Measurements from ENCODE around the gene IRX4. TPM values are rescaled to one million over a fixed set of nuclear protein-coding genes. Genes with fewer than 3 reads are reported as not detected.

IRX4 gene
- total and polyA plus RNA-seq, 2 of the 4 experiments (the other 2 are of a cell fraction): not detected

- Histone ChIP-seq H2BK120ac (ENCODE audit: low read depth, low read length) (no peak overlapping the region), H2AK9ac (replicated peaks; ENCODE audit: low read depth, low read length, poor library complexity) (no peak overlapping the region), H4K5ac (ENCODE audit: low read depth, low read length) (no peak overlapping the region), H3K4me3 (ENCODE audit: insufficient read depth, low read depth, low read length) (no peak overlapping the region), H3K18ac (ENCODE audit: low read depth, low read length) (no peak overlapping the region), H4K8ac (ENCODE audit: low read depth in 2 of 2, low read length in 2 of 2) (no peak overlapping the region), H2AK5ac (ENCODE audit: low read depth, low read length) (no peak overlapping the region), H3K14ac (replicated peaks; ENCODE audit: low read depth, low read length) (no peak overlapping the region), H3K56ac (ENCODE audit: extremely low read depth, insufficient read depth, low read length) (no peak overlapping the region), H2BK20ac (ENCODE audit: low read depth, low read length) (no peak overlapping the region), H3K9me3 (ENCODE audit: control insufficient read depth, insufficient read depth, low read length) (no peaks in the 10 kb centered on the region), H4K91ac (ENCODE audit: insufficient read depth, low read depth, low read length) (no peak overlapping the region), H4K20me1 (ENCODE audit: insufficient read depth, low read length) (no peaks in the 10 kb centered on the region; the same call in 1 of the 2 replicates), H3K27me3 (ENCODE audit: control insufficient read depth, insufficient read depth, low read length) (peaks cover 40% of the 10 kb centered on the region), H3K36me3 (ENCODE audit: control insufficient read depth, insufficient read depth, low read length) (no peaks in the 10 kb centered on the region), H3K9me1 (ENCODE audit: insufficient read depth, low read length) (no peaks in the 10 kb centered on the region), H3K23ac (ENCODE audit: low read depth, low read length) (no peak overlapping the region), H3K27ac (ENCODE audit: insufficient read depth, low read length) (no peak overlapping the region), H3K4ac (ENCODE audit: low read depth, low read length) (no peak overlapping the region), H2BK5ac (ENCODE audit: low read depth, low read length, poor library complexity, severe bottlenecking) (no peak overlapping the region), H3K9ac (ENCODE audit: low read depth, low read length) (no peak overlapping the region), H3K79me1 (ENCODE audit: low read depth in 1 of 2, low read length in 2 of 2) (no peaks in the 10 kb centered on the region), H2AFZ (replicated peaks; ENCODE audit: low read length, poor library complexity) (no peak overlapping the region), H3K4me1 (ENCODE audit: control insufficient read depth, insufficient read depth, low read length) (no peaks in the 10 kb centered on the region), H3K4me2 (ENCODE audit: low read depth, low read length) (no peak overlapping the region), H2BK15ac (ENCODE audit: low read depth, low read length) (no peak overlapping the region)
- intact Hi-C loops (cut with micrococcal nuclease) (no loop called here), dilution Hi-C loops (cut with HindIII; ENCODE audit: low sequenced_read_pairs, unreplicated experiment) (no loop called here), in situ Hi-C loops (cut with MboI; ENCODE audit: low sequenced_read_pairs) (no loop called here)
- ATAC-seq (ENCODE audit: low read depth) (no peak), DNase-seq (no peak)
- ChIA-PET CTCF (interaction anchor here (0.7 kb wide), 1 partner anchor 431 kb away, joined by 3 read pairs; no protein-coding TSS in a partner anchor), POLR2A (ENCODE audit: unreplicated experiment) (no interaction called here)
- no peak for TF ChIP-seq SMC3 (IDR thresholded peaks at IDR 0.05; ENCODE audit: low read depth, low read length)
- TF ChIP-seq CEBPB (IDR thresholded peaks at IDR 0.05; ENCODE audit: low read depth, low read length): no peak
- no peak for TF ChIP-seq RCOR1 (IDR thresholded peaks at IDR 0.05; ENCODE audit: insufficient replicate concordance, low read length)
- TF ChIP-seq FOS (IDR thresholded peaks at IDR 0.05; ENCODE audit: low read depth, low read length): no peak
- TF ChIP-seq, protein P1, sequence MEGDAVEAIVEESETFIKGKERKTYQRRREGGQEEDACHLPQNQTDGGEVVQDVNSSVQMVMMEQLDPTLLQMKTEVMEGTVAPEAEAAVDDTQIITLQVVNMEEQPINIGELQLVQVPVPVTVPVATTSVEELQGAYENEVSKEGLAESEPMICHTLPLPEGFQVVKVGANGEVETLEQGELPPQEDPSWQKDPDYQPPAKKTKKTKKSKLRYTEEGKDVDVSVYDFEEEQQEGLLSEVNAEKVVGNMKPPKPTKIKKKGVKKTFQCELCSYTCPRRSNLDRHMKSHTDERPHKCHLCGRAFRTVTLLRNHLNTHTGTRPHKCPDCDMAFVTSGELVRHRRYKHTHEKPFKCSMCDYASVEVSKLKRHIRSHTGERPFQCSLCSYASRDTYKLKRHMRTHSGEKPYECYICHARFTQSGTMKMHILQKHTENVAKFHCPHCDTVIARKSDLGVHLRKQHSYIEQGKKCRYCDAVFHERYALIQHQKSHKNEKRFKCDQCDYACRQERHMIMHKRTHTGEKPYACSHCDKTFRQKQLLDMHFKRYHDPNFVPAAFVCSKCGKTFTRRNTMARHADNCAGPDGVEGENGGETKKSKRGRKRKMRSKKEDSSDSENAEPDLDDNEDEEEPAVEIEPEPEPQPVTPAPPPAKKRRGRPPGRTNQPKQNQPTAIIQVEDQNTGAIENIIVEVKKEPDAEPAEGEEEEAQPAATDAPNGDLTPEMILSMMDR (conservative IDR thresholded peaks at IDR 0.05; ENCODE audit: low read depth, low read length): no peak
- no peak for TF ChIP-seq POLR2A (IDR thresholded peaks at IDR 0.05; ENCODE audit: low read depth, low read length)
- TF ChIP-seq MXI1 (IDR thresholded peaks at IDR 0.05; ENCODE audit: borderline replicate concordance, low read depth, low read length): no peak
- no peak for TF ChIP-seq NFE2L2 (IDR thresholded peaks at IDR 0.05; ENCODE audit: low read depth, low read length)
- TF ChIP-seq ELK1 (IDR thresholded peaks at IDR 0.05; ENCODE audit: borderline replicate concordance, low read depth, low read length): no peak
- WGBS, 2 experiments (ENCODE audit: extremely low coverage in 2 of 2, insufficient read length in 1 of 2): no CpG with 5 or more reads among the region's 14 CpGs
- BruUV-seq (replicated peaks): no TSS peak
Measured at GRCh38 chr5:1865486-1865885, 17.2 kb downstream of the IRX4 start.
